HEK293 (cell line): Measurements from ENCODE around the gene TTC31.
A peak's percentile ranks its signal among the peaks of the same experiment; 100 is the strongest.

Source experiments
- KLF7 ChIP-seq: fragments of 450-650 bp; formaldehyde crosslinking; IDR thresholded peaks from 2 replicates; pipeline ENCODE4 v1.5.1; 2016; ENCODE audit warnings: missing biosample characterization, missing genetic modification characterization, borderline replicate concordance
- REPIN1 ChIP-seq: fragments of 450-650 bp; formaldehyde crosslinking; IDR thresholded peaks from 2 replicates; pipeline ENCODE4 v1.5.1; 2017; ENCODE audit warnings: missing biosample characterization, missing genetic modification characterization, low read depth
- SETDB1 ChIP-seq: IDR thresholded peaks from one replicate; pipeline ENCODE4 v1.6.1; 2017; ENCODE audit warnings: mild to moderate bottlenecking, low read length, moderate library complexity, mixed read lengths; ENCODE audit not compliant: insufficient read length
- TCF7L2 ChIP-seq: IDR thresholded peaks from 2 replicates; pipeline ENCODE4 v1.6.1; 2011; ENCODE audit warnings: low read depth, mild to moderate bottlenecking, inconsistent platforms, low read length, moderate library complexity, borderline replicate concordance
- ZBTB7A ChIP-seq: fragments of 450-650 bp; formaldehyde crosslinking; IDR thresholded peaks from 2 replicates; pipeline ENCODE4 v1.5.1; 2016; ENCODE audit warnings: low read depth, missing biosample characterization, missing genetic modification characterization
- ZFP37 ChIP-seq: fragments of 450-650 bp; formaldehyde crosslinking; IDR thresholded peaks from 2 replicates; pipeline ENCODE4 v1.5.1; 2016; ENCODE audit warnings: missing biosample characterization, missing genetic modification characterization
- ZFP69B ChIP-seq: fragments of 450-650 bp; formaldehyde crosslinking; IDR thresholded peaks from 2 replicates; pipeline ENCODE4 v1.5.1; 2016; ENCODE audit warnings: missing biosample characterization, missing genetic modification characterization
- ZNF221 ChIP-seq: fragments of 450-650 bp; formaldehyde crosslinking; IDR thresholded peaks from 2 replicates; pipeline ENCODE4 v1.5.1; 2017; ENCODE audit warnings: missing biosample characterization, missing genetic modification characterization, borderline replicate concordance
- ZNF341 ChIP-seq: fragments of 450-650 bp; formaldehyde crosslinking; IDR thresholded peaks from 2 replicates; pipeline ENCODE4; 2016; ENCODE audit warnings: low read depth, missing biosample characterization, missing genetic modification characterization
- ZNF37A ChIP-seq: fragments of 450-650 bp; IDR thresholded peaks from 2 replicates; pipeline ENCODE4 v1.5.1; 2018; ENCODE audit warnings: missing biosample characterization, missing genetic modification characterization
- ZNF544 ChIP-seq: fragments of 450-650 bp; formaldehyde crosslinking; IDR thresholded peaks from 2 replicates; pipeline ENCODE4 v1.5.0; 2017; ENCODE audit warnings: missing biosample characterization, missing genetic modification characterization
- ZNF596 ChIP-seq: fragments of 450-650 bp; IDR thresholded peaks from 2 replicates; pipeline ENCODE4 v1.5.0; 2018; ENCODE audit warnings: missing biosample characterization, mild to moderate bottlenecking, missing genetic modification characterization, moderate library complexity
- ZNF660 ChIP-seq: fragments of 450-650 bp; IDR thresholded peaks from 2 replicates; pipeline ENCODE4 v1.5.1; 2018; ENCODE audit warnings: missing biosample characterization, mild to moderate bottlenecking, missing genetic modification characterization
- ZNF707 ChIP-seq: fragments of 450-650 bp; formaldehyde crosslinking; IDR thresholded peaks from 2 replicates; pipeline ENCODE4 v1.5.1; 2016; ENCODE audit warnings: missing biosample characterization, missing genetic modification characterization
- TF ChIP-seq, protein P1 (sequence below): fragments of 450-650 bp; formaldehyde crosslinking; IDR thresholded peaks from 2 replicates; pipeline ENCODE4 v1.5.1; 2016; ENCODE audit warnings: missing biosample characterization, missing genetic modification characterization
- TF ChIP-seq, protein P2 (sequence below): fragments of 450-650 bp; formaldehyde crosslinking; IDR thresholded peaks from 2 replicates; pipeline ENCODE4 v1.5.1; 2017; ENCODE audit warnings: missing biosample characterization, missing genetic modification characterization
- TF ChIP-seq, protein P3 (sequence below): sonication (generic); formaldehyde crosslinking; IDR thresholded peaks from 2 replicates; pipeline ENCODE4 v1.8.1; 2022; ENCODE audit warnings: mild to moderate bottlenecking, moderate library complexity, missing genetic modification reagents
- TF ChIP-seq, protein P4 (sequence below): fragments of 450-650 bp; formaldehyde crosslinking; IDR thresholded peaks from 2 replicates; pipeline ENCODE4 v1.5.1; 2016; ENCODE audit warnings: missing biosample characterization, missing genetic modification characterization, low read depth
- TF ChIP-seq, protein P5 (sequence below): fragments of 450-650 bp; formaldehyde crosslinking; IDR thresholded peaks from 2 replicates; pipeline ENCODE4 v1.5.1; 2016; ENCODE audit warnings: missing biosample characterization, missing genetic modification characterization
- TF ChIP-seq, protein P6 (sequence below): IDR thresholded peaks from 2 replicates; pipeline ENCODE4 v1.6.1; 2011; ENCODE audit warnings: mild to moderate bottlenecking, low read depth, low read length, borderline replicate concordance
- TF ChIP-seq, protein P7 (sequence below): fragments of 450-650 bp; IDR thresholded peaks from 2 replicates; pipeline ENCODE4 v1.5.1; 2018; ENCODE audit warnings: missing biosample characterization, mild to moderate bottlenecking, missing genetic modification characterization
- TF ChIP-seq, protein P8 (sequence below): fragments of 450-650 bp; formaldehyde crosslinking; IDR thresholded peaks from 2 replicates; pipeline ENCODE4 v1.5.1; 2017; ENCODE audit warnings: missing biosample characterization, mild to moderate bottlenecking, missing genetic modification characterization, moderate library complexity

Gene TTC31

DNA sequence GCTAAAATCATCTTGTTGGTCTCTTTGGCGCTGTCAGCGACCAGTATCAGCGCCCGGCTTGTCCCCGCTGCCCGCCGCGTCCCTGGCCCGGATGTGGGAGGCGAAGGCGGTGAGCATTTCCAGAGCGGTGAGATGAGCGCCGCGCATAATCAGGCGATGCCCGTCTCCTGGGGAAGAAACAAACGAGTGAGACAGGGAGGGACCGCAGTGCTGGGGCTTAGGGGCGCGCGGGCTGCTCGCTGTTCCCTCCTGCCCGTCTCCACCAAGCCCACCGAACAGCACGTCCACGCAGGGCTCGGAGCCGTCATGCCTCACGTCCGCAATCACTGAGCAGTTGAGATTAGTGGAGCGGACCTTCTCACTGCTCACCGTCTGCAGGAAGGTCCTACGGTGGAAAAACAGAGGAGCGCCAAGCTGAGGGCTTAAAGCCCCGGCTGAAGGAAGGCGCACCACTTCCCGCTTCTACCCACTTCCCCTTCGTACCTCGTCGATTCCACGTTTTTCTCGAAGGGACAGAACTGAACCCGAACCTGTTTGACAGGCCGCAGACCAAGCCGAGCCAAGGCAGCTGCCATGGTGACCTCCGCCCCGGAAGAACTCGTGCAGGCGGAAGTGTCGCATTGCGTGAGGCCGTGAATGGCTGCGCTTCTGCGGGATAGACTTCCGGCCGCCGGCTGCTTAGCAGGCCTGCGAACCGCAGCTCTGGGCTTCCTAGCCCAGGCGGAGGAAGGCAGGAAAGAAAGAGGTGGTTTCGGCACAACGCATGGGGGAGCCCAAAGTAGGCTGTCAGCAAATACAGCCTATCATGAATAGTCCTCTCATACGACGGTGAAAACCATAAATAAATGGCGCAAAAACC lies 10.6 kb upstream of the TTC31 start, which contains the start of gene MRPL53 (continued):
- TF ChIP-seq, protein P1, sequence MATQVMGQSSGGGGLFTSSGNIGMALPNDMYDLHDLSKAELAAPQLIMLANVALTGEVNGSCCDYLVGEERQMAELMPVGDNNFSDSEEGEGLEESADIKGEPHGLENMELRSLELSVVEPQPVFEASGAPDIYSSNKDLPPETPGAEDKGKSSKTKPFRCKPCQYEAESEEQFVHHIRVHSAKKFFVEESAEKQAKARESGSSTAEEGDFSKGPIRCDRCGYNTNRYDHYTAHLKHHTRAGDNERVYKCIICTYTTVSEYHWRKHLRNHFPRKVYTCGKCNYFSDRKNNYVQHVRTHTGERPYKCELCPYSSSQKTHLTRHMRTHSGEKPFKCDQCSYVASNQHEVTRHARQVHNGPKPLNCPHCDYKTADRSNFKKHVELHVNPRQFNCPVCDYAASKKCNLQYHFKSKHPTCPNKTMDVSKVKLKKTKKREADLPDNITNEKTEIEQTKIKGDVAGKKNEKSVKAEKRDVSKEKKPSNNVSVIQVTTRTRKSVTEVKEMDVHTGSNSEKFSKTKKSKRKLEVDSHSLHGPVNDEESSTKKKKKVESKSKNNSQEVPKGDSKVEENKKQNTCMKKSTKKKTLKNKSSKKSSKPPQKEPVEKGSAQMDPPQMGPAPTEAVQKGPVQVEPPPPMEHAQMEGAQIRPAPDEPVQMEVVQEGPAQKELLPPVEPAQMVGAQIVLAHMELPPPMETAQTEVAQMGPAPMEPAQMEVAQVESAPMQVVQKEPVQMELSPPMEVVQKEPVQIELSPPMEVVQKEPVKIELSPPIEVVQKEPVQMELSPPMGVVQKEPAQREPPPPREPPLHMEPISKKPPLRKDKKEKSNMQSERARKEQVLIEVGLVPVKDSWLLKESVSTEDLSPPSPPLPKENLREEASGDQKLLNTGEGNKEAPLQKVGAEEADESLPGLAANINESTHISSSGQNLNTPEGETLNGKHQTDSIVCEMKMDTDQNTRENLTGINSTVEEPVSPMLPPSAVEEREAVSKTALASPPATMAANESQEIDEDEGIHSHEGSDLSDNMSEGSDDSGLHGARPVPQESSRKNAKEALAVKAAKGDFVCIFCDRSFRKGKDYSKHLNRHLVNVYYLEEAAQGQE (tag by site-specific recombination), result no peak
- no peak for TF ChIP-seq ZBTB7A (tag by site-specific recombination)
- no peak for TF ChIP-seq REPIN1 (tag by site-specific recombination)
- TF ChIP-seq, protein P2, sequence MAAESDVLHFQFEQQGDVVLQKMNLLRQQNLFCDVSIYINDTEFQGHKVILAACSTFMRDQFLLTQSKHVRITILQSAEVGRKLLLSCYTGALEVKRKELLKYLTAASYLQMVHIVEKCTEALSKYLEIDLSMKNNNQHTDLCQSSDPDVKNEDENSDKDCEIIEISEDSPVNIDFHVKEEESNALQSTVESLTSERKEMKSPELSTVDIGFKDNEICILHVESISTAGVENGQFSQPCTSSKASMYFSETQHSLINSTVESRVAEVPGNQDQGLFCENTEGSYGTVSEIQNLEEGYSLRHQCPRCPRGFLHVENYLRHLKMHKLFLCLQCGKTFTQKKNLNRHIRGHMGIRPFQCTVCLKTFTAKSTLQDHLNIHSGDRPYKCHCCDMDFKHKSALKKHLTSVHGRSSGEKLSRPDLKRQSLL, result no peak
- TF ChIP-seq, protein P3, sequence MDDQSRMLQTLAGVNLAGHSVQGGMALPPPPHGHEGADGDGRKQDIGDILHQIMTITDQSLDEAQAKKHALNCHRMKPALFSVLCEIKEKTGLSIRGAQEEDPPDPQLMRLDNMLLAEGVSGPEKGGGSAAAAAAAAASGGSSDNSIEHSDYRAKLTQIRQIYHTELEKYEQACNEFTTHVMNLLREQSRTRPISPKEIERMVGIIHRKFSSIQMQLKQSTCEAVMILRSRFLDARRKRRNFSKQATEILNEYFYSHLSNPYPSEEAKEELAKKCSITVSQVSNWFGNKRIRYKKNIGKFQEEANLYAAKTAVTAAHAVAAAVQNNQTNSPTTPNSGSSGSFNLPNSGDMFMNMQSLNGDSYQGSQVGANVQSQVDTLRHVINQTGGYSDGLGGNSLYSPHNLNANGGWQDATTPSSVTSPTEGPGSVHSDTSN, result peak; percentile 96
- peak; percentile 89 for TF ChIP-seq ZNF341 (tag by site-specific recombination)
- TF ChIP-seq, protein P4, sequence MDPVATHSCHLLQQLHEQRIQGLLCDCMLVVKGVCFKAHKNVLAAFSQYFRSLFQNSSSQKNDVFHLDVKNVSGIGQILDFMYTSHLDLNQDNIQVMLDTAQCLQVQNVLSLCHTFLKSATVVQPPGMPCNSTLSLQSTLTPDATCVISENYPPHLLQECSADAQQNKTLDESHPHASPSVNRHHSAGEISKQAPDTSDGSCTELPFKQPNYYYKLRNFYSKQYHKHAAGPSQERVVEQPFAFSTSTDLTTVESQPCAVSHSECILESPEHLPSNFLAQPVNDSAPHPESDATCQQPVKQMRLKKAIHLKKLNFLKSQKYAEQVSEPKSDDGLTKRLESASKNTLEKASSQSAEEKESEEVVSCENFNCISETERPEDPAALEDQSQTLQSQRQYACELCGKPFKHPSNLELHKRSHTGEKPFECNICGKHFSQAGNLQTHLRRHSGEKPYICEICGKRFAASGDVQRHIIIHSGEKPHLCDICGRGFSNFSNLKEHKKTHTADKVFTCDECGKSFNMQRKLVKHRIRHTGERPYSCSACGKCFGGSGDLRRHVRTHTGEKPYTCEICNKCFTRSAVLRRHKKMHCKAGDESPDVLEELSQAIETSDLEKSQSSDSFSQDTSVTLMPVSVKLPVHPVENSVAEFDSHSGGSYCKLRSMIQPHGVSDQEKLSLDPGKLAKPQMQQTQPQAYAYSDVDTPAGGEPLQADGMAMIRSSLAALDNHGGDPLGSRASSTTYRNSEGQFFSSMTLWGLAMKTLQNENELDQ (tag by site-specific recombination), result no peak
- no peak for TF ChIP-seq ZNF37A (tag by site-specific recombination)
- TF ChIP-seq ZNF221 (tag by site-specific recombination), result no peak
- peak; percentile 54; the same call in 1 of the 2 replicates for TF ChIP-seq ZNF660 (tag by site-specific recombination)
- TF ChIP-seq ZNF544 (tag by site-specific recombination), result no peak
- TF ChIP-seq, protein P5, sequence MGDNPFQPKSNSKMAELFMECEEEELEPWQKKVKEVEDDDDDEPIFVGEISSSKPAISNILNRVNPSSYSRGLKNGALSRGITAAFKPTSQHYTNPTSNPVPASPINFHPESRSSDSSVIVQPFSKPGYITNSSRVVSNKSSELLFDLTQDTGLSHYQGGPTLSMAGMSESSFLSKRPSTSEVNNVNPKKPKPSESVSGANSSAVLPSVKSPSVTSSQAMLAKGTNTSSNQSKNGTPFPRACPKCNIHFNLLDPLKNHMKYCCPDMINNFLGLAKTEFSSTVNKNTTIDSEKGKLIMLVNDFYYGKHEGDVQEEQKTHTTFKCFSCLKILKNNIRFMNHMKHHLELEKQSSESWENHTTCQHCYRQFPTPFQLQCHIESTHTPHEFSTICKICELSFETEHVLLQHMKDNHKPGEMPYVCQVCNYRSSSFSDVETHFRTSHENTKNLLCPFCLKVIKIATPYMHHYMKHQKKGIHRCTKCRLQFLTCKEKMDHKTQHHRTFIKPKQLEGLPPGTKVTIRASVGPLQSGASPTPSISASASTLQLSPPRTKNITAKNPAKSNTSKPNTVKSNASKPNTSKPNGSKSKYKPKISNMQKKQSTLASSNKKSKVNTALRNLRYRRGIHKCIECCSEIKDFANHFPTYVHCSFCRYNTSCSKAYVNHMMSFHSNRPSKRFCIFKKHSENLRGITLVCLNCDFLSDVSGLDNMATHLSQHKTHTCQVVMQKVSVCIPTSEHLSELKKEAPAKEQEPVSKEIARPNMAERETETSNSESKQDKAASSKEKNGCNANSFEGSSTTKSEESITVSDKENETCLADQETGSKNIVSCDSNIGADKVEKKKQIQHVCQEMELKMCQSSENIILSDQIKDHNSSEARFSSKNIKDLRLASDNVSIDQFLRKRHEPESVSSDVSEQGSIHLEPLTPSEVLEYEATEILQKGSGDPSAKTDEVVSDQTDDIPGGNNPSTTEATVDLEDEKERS, result no peak
- no peak for TF ChIP-seq TCF7L2
- TF ChIP-seq KLF7, result no peak
- TF ChIP-seq, protein P6, sequence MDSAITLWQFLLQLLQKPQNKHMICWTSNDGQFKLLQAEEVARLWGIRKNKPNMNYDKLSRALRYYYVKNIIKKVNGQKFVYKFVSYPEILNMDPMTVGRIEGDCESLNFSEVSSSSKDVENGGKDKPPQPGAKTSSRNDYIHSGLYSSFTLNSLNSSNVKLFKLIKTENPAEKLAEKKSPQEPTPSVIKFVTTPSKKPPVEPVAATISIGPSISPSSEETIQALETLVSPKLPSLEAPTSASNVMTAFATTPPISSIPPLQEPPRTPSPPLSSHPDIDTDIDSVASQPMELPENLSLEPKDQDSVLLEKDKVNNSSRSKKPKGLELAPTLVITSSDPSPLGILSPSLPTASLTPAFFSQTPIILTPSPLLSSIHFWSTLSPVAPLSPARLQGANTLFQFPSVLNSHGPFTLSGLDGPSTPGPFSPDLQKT, result peak; percentile 59
- TF ChIP-seq SETDB1, result no peak
- TF ChIP-seq, protein P7, sequence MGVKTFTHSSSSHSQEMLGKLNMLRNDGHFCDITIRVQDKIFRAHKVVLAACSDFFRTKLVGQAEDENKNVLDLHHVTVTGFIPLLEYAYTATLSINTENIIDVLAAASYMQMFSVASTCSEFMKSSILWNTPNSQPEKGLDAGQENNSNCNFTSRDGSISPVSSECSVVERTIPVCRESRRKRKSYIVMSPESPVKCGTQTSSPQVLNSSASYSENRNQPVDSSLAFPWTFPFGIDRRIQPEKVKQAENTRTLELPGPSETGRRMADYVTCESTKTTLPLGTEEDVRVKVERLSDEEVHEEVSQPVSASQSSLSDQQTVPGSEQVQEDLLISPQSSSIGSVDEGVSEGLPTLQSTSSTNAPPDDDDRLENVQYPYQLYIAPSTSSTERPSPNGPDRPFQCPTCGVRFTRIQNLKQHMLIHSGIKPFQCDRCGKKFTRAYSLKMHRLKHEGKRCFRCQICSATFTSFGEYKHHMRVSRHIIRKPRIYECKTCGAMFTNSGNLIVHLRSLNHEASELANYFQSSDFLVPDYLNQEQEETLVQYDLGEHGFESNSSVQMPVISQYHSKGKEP (tag by site-specific recombination), result peak; percentile 3; the same call in 1 of the 2 replicates
- TF ChIP-seq, protein P8, sequence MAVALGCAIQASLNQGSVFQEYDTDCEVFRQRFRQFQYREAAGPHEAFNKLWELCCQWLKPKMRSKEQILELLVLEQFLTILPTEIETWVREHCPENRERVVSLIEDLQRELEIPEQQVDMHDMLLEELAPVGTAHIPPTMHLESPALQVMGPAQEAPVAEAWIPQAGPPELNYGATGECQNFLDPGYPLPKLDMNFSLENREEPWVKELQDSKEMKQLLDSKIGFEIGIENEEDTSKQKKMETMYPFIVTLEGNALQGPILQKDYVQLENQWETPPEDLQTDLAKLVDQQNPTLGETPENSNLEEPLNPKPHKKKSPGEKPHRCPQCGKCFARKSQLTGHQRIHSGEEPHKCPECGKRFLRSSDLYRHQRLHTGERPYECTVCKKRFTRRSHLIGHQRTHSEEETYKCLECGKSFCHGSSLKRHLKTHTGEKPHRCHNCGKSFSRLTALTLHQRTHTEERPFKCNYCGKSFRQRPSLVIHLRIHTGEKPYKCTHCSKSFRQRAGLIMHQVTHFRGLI (tag by site-specific recombination), result no peak
- no peak for TF ChIP-seq ZNF707 (tag by site-specific recombination)
- TF ChIP-seq ZNF596 (tag by site-specific recombination), result no peak
- TF ChIP-seq ZFP69B (tag by site-specific recombination), result no peak
- TF ChIP-seq ZFP37 (tag by site-specific recombination), result peak; percentile 88
